GM21717 (cell line): ENCODE results near the gene MRPS26.
"Not testable (repeated sequence)": the region's sequence is repeated elsewhere in the genome, so short reads cannot be mapped to it uniquely, and the experiment has no call there.

Source experiments
- ATAC-seq: cut with Tn5 transposase; IDR thresholded peaks from one replicate; pipeline ENCODE4 v1.9.1; 2021; ENCODE audit warnings: mild to moderate bottlenecking, moderate library complexity; ENCODE audit not compliant: unreplicated experiment

The MRPS26 gene

DNA sequence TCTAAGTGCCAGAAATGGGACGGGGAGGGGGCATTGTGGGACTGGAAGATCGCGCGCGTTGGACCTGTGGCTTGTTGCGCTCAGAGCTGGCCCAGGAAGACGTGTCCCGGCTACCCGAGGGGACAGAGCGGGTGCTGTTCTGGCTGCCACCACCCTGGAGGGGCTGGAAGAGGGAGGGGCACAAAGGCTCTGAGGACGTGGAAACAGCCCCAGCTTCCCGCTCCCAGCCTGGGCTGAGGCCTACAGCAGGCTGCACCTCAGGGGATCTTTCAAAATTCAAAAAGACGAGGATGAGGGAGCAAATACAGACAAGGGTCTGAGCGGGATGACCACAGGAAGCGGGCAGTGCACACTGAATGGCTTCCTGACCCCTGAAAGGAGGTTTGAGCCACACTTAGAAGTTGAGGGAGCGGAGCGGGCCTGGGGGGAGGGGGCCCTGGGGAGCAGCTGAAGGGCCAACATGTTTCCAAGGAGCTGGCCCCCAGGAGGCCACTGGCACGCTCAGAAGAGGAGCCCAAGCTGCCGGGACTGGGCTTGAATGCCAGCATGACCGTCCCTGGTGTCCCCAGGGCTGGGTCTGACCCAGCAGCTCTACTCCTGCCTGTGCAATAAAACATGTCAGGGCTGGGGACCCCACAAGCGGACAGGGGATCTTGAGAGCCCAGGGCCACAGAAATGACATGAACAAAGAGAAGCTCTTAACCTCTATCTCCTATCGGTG lies 26.8 kb downstream of the MRPS26 start:
- no peak for ATAC-seq

DNA sequence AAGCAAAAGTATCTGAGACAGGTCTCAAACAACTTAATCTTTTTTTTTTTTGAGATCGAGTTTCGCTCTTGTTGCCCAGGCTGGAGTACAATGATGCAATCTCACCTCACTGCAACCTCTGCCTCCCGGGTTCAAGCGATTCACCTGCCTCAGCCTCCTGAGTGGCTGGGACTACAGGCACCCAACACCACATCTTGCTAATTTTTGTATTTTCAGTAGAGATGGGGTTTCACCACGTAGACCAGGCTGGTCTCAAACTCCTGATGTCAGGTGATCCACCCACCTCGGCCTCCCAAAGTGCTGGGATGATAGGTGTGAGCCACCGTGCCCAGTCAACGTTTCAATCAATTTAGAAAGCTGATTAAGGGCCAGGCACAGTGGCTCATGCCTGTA lies 27.4 kb downstream of the MRPS26 start:
- not testable (repeated sequence) for ATAC-seq

DNA sequence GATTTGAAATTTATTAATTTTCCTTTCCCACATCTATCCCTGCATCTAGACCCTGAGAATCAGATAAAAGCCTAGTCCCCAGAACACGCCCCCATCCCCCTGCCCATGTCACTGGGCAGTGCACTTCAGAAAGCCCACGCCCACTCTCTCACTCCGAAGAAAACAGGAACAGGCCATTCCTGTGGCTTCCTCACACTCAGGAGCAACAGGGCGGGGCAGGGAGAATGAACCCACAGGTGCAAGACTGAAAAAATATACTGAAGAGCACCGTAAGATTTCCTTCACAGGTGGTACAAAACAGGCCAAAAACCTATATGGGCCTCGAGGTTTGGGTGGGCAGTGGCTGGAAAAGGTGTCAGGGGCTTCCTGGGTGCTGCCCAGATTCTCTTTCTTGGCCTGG lies 29.0 kb downstream of the MRPS26 start:
- no peak for ATAC-seq

DNA sequence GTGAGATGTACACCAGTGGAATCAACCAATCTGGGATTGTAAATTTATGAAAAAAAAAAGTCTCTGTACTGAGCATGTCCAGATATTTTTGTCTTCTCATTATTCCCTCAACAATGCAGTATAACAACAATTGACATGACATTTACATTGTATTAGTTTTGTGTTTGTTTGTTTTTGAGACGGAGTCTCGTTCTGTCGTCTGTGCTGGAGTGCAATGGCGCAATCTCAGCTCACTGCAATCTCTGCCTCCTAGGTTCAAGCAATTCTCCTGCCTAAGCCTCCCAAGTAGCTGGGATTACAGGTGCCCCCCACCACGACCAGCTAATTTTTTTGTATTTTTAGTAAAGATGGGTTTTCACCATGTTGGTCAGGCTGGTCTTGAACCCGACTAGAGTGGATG lies 29.5 kb downstream of the MRPS26 start:
- ATAC-seq = not testable (repeated sequence)

DNA sequence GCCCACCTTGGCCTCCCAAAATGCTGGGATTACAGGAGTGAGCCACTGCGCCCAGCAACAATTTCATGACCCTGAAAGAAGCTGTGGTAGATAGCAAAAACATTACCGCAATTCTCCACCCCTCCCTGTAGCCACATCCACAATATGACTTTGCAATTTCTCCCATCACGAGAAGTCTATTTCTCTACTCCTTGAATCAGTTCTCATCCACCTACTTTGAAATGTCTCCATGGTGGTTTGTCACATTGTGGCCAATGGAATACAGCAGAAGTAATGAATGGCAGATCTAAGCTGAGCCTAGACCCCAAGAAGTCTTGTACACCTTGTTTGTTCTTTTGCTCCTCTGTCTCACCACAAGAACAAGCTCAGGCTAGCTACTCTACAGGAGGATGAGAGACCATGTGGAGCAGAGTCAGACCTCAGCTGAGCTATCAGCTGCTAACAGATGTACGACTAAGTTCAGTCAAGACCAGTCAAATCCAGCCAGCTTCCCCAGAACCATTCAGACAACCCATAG lies 31.8 kb downstream of the MRPS26 start:
- ATAC-seq = no peak

DNA sequence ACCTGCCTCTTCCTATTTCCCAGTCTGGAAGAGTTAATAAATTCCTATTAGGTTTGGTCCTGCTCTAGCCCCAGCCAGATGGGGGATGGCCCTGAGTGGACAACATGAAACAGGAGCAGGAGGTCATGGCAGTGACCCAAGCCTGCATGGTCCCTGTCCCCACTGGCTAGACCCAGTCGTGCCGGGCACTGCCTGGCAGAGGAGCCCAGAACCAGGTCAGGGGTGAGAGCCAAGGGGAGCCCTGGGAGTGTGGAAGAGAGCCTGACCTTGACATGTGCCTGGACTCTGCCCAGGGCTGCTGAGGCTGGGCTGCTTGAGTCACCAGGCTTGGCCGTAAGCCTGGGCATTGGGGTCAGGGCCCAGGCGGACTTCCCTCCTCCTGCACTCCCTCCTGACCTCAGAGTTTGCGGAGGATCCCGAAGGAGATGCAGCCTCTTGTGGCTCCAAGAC lies 35.1 kb downstream of the MRPS26 start:
- no peak for ATAC-seq

DNA sequence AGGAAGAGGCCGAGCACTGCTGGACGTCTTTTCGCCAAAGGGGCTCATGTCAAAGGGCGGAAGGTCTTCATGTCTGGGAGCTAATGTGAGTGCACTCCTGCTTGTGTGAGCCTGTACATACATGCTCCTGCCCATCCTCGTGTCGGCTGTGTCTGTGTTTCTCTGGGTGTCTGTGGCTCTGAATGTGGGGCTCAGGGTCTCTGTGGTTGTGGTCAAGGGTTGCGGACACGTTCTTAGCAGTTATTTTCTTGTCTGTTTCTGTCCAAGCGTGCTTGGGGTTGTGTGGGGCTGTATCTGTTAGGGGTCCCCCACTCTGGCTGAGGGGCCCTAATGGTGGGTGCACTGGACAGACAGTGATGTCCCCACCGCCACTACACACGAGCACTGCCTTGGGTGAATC lies 35.8 kb downstream of the MRPS26 start:
- no peak for ATAC-seq

DNA sequence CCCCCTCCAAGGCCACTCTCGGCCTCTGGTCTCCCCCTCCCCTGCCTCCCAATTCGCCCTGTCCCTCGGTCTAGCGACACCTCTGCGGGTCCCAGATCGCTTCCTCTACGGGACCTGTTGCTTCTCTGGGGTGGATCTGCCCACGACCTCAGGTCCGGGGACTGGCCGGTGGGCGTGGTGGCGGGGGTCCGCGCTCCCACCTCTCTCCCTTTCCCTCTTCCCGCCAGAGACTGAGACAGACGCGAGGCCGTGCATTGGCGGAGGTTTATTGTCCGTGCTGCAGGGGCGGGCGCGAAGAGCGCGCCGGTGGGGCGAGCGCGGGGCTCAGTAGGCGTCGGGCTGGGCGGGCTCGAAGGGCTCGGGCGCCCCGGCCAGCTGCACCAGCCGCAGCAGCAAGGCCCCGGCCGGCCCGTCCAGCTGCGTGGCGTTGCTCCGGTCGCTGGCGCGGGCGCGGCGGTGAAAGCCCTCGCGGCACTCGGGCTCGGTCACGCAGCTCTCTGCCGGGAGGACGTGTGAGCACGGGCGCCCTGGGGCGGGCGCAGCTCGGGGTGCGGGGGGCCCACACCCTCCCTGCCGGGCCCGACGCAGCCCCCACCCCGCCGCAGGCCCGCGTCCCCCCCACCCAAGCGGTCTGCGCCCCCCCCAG lies 36.6 kb downstream of the MRPS26 start:
- no peak for ATAC-seq

DNA sequence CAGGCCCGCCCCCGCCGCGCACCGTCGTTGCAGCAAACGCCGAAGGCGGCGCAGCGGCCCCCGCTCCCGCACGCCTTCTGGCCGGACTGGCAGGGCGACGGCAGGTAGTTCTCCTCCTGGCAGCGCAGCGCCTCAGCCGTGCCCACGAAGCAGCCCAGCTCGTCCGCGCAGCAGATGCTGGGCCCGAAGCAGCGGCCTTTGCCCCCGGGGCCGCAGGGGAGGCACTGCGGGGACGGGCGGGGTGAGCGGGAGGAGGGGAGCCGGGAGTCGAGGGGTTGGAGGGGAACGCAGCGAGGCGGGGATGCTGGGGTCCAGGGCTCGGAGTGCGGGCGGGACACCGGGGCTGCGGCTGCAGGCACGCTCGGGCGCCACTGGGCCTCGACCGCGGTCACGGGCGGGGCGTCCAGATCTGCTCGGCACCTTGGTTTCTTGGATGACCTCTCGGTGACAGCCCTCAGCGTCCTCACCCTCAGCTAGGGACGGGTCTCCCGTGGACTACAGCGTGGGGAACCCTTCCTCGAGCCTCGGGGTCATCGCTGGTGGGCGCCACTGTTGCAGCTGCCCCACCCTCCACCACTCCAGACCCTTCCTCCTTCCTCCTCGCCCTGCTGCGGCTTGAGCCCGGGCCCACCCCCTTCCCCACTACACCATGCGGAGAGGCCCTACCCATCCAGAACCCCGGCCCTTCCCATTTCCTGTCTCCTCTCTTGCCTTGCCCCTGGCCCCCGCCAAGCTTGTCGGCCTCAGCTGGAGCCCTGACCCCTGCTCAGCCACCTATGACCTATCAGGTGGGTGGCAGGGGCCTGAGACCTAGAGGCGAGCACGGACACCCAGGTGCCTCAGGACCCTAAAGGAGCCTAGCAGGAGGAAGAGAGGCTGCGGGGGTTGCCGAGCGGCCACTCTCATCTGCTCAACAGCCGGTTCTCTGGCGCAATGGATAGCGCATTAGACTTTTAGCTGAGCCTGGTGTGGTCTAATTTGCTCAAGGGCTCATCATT lies 37.4 kb downstream of the MRPS26 start:
- no peak for ATAC-seq

DNA sequence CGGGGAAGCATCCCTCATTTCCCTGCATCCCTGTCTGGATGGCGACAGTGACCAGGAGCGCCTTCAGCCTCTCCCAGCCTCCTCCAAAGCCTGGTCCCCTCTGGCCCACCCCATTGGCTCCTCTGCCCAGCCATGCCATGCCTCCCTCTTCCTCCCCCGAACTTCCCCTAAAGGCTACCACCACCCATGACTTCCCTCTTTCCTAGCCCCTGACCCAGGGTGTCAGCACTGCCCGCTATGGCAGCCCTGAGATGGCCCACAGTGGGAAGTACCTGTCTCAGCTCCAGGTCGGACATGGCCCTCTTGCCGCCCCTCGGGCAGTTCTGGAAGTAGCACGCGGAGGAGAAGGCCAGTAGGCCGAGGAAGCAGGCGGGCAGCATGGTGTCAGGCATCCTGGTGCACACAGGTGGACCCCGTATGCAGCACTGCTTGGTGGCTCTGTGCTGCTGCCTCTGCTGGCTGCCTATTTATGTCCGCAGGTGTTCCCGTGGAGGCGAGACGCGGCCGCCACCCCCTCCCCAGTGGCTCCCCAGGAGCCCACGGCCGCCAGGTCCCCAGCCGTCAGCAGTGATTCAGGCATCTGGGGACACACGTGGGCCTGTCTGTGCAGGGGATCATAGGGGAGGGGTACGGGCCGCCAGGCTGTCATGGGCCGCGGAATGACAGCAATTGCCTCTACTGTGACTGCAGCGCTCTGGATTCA lies 38.6 kb downstream of the MRPS26 start, which contains the start of gene AVP:
AVP (minus strand) TSS at position 442 of the 703 bp plus-strand sequence; CDS start at position 392, 50 bp downstream.
- no peak for ATAC-seq

DNA sequence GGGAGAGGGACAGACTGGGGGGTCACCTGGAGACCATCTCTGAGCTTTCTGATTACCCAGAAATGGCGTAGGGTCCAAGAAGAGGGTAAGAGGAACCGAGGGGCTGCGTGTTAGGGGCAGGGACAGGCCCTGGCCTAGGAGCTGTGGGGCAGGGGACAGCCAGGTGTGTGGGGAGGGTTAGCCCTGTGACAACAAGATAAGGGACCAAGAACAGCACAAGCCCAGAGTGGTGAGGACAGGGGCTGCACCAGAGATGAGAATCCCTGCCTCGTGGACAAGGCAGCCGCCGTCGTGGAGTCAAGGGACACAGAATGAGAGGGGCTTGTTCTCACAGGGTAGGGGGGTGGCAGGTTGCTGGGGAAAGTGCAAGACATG lies 39.1 kb downstream of the MRPS26 start:
- no peak for ATAC-seq

DNA sequence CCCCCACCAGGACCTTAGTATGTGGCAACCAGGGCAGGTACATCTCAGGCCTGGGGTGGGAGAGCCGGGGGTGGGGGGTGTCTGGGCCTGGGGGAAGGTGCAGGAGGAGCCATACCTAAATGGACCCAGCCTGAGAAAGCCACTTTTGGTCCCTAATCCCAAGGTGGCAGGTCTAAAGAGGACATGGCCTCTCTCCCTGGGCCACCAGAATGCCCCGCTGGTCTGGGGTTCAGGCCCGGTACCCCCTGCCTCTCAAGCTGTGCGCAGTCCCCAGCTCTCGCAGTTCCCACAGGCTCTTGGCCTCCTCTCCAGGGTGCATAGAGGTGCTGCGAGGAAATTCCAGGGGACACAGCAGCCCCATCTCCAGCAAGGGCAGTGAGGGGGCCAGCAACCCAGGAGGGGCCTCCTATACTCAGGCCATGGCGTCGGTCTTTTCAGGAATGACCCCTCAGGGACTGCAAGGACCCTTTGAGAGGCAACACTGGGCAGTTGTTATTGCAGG lies 39.8 kb downstream of the MRPS26 start:
- ATAC-seq = no peak

DNA sequence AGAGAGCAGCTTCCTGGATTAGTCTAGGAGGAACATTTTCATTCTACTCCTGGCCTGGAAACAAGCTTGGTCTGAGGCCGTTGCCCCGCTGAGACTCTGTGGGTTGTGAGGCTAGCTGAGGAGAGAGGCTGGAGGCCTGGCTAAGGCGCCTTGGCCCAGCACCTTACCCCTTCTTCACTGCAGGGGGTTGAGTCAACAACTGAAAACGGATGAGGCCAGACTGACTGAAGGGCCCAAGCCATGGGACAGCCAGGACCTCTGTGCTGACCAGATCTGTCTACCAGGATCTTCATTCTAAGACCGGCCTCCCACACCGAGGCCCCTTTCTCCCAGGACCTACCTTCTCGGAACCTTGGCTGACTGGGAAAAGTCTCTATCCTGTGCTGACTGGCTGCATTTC lies 42.2 kb downstream of the MRPS26 start:
- ATAC-seq = no peak

DNA sequence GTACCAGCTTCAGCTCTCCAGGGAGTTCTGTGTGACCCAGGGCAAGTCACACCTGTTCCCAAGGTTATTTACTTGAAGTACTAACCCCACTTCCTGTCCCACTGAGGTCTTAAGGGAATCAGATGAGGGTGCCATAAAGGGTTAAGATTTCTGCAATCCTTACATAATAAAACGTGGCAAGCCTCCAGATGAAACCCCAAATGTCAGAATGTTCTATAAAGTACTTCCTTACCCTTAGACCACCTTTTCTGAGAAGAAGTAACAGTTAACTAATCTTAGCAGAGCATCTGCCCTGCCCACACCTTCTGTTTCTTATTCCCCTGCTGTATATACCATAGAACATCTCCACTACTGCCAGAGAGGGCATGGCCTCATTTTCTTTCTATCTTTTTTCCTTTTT lies 44.7 kb downstream of the MRPS26 start:
- no peak for ATAC-seq

DNA sequence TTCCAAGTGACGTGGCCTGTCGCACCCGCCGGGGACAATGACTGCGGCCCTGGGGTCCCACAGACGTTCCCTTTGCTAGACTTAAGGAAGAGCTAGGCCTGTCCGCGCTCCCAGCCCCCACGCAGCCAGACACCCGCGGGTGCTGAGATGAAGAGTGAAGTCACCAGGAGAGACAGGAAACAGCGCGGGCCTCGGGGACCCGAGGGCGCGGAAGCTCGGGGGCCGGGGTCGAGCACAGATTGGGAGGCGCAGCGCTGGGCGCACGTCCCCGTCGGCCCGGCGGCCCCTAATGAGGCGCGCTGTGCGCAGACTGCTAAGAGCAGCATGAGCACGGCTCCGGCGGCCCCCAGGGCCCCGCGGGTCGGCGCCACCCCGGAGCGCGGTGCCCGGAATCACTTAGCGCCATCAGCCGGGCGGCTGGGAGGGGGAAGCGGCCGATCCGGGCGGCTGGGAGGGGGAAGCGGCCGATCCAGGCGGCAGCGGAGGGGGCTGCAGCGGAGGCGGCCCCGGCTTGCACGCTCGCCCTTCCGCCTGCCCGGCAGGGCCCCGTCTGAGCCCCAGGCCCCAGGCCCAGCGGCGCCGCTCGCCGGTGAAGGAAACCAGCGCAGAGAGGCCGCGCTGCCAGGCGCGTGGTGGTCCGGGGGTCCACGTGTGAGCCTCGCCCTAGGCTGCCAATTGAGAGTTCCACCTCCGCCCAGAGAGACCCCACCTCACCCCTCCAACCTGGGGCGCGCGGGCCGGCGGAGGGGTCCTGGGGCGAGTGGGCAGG lies 46.9 kb downstream of the MRPS26 start:
- no peak for ATAC-seq

DNA sequence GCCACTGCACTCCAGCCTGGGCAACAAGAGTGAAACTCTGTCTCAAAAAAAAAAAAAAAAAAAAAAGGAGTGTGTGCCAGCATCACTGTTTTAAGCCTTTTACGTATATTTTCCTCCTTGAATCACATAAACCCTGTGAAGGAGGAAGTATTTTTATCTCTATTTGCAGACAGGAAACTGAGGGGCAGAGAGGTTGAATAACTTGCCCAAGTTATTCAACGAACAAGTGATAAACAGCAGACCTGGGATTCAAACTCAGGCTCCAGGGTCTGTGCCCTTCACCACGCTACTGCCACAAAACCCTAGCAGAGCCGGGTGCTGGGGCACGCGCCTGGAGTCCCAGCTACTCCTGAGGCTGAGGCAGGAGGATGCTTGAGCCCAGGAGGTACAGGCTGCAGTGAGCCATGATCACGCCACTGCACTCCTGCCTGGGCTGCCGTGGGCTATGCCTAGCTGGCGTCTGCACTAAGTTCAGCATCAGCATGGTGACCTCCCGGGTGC lies 48.1 kb downstream of the MRPS26 start:
- ATAC-seq = no peak

DNA sequence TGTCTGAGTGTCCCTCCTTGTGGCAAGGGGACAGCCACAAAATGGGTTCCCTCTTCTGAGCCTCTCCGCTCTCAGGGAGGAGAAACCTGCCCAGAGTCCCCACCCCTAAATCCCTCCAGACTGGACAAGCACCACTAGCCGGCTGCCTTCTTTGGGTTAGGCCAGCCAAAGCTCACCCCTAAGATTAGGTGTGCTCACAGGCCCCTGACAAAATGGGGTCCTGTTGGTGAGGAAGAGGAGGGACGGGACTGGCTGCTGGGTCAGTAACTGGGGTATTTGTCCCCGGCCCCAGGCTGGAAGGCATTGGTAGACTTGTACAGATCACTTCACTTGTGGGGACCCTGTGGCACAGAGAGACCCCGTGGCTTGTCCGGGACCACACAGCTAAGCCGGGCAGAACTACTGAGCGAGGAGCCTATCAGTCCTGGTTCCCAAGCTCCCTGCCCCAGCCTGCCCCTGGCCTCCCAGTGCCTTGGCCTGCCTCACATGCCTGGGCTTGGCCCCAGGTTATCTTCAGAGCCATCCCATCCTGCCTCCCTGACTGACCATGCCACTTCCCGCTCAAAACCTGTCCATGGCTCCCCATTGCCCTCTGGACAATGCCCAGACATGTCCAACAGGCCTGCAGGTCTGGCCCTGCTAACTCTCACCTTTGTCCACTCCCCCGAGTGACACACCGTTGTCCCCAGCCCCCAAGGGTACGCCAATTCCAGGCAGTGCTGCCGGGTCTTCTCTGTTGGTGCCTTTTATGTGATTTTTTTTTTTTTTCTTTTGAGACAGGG lies 49.2 kb downstream of the MRPS26 start:
- no peak for ATAC-seq
